H1 (cell line): ENCODE results near the gene CPXM1. TPM values are rescaled to one million over a fixed set of nuclear protein-coding genes. Genes with fewer than 3 reads are reported as not detected.

ENCODE experiments used
- CTCF ChIA-PET: fragments of 300-600 bp; sonication (Branson Sonifier 250); formaldehyde crosslinking; loops from one replicate; lab custom pipeline; 2021; ENCODE audit not compliant: partially characterized antibody; lab: Charles Lee
- POLR2A ChIA-PET: fragments of 300-600 bp; sonication (Branson Sonifier 250); formaldehyde crosslinking; loops from one replicate; lab custom pipeline; 2021; ENCODE audit warnings: inconsistent platforms; ENCODE audit not compliant: partially characterized antibody; lab: Charles Lee
- DNase-seq, 2 experiments: peaks; one replicate each; pipeline versions ENCODE4 v3.0.0 to v3.0.0-alpha.2; 2010 to 2022; ENCODE audit warnings: low spot score in 2 of 2, low read depth in 1 of 2, mixed read lengths in 1 of 2
- FAIRE-seq: peaks from 2 replicates; lab custom pipeline; 2011; peaks lifted over from hg19 to GRCh38; lab: Jason Lieb, UNC
- H2AFZ ChIP-seq: 2 replicates; pipeline ENCODE4 v1.8.1; 2012; ENCODE audit warnings: low read length, inconsistent platforms
- H2AK5ac ChIP-seq: 2 replicates; pipeline ENCODE4 v1.6.1; 2013; ENCODE audit warnings: low read depth, low read length
- H2BK120ac ChIP-seq: replicated peaks from 2 replicates; pipeline ENCODE3; 2013; ENCODE audit warnings: low read depth, low read length, inconsistent platforms
- H2BK12ac ChIP-seq: 2 replicates; pipeline ENCODE4 v1.6.1; 2013; ENCODE audit warnings: low read depth, low read length
- H2BK15ac ChIP-seq: 2 replicates; pipeline ENCODE4 v1.6.1; 2013; ENCODE audit warnings: low read length
- H2BK20ac ChIP-seq: 2 replicates; pipeline ENCODE4 v1.6.1; 2013; ENCODE audit warnings: low read length
- H2BK5ac ChIP-seq: 2 replicates; pipeline ENCODE4 v1.6.1; 2013; ENCODE audit warnings: low read depth, low read length
- H3K14ac ChIP-seq: 2 replicates; pipeline ENCODE4 v1.6.1; 2013; ENCODE audit warnings: inconsistent platforms; ENCODE audit not compliant: insufficient read length
- H3K18ac ChIP-seq: 2 replicates; pipeline ENCODE4 v1.6.1; 2013; ENCODE audit warnings: low read length; ENCODE audit errors: extremely low read depth
- H3K23ac ChIP-seq: 2 replicates; pipeline ENCODE4 v1.6.1; 2013; ENCODE audit warnings: inconsistent platforms; ENCODE audit not compliant: insufficient read length
- H3K23me2 ChIP-seq: 2 replicates; pipeline ENCODE4 v1.6.1; 2013; ENCODE audit warnings: low read depth, low read length
- H3K27ac ChIP-seq: 2 replicates; pipeline ENCODE4 v1.6.1; 2011; ENCODE audit warnings: low read depth, low read length, inconsistent platforms
- H3K27me3 ChIP-seq, 4 experiments: replicated peaks in 1 of 4; 1 replicate in 1 of 4; 2 replicates in 3 of 4; pipeline versions ENCODE4 v1.6.1 to v1.8.1; 2011 to 2013; ENCODE audit warnings: low read length in 3 of 4, mild to moderate bottlenecking in 3 of 4, inconsistent platforms in 2 of 4, mixed read lengths in 2 of 4, moderate library complexity in 1 of 4; ENCODE audit not compliant: control insufficient read depth in 3 of 4, insufficient read depth in 3 of 4; ENCODE audit errors: extremely low read depth in 1 of 4
- H3K36me3 ChIP-seq, 4 experiments: 2 replicates each; pipeline versions ENCODE4 v1.6.1 to v1.8.1; 2011 to 2013; ENCODE audit warnings: mild to moderate bottlenecking in 4 of 4, low read length in 3 of 4, moderate library complexity in 2 of 4, control low read depth in 1 of 4, inconsistent platforms in 1 of 4; ENCODE audit not compliant: insufficient read depth in 4 of 4, control insufficient read depth in 2 of 4
- H3K4ac ChIP-seq: replicated peaks from 2 replicates; pipeline ENCODE3; 2013; ENCODE audit warnings: low read length, low read depth, mixed read lengths, inconsistent platforms; ENCODE audit not compliant: insufficient read length
- H3K4me1 ChIP-seq, 4 experiments: replicated peaks in 1 of 4; 1 replicate in 1 of 4; 2 replicates in 3 of 4; pipeline versions ENCODE4 v1.6.1 to v1.8.1; 2011 to 2013; ENCODE audit warnings: low read length in 3 of 4, inconsistent platforms in 2 of 4, mixed read lengths in 1 of 4; ENCODE audit not compliant: insufficient read depth in 4 of 4, control insufficient read depth in 3 of 4
- H3K4me2 ChIP-seq, 2 experiments: 2 replicates each; pipeline versions ENCODE4 v1.6.1 to v1.8.1; 2011 to 2013; ENCODE audit warnings: low read depth in 2 of 2, low read length in 2 of 2, control low read depth in 1 of 2, inconsistent platforms in 1 of 2, mild to moderate bottlenecking in 1 of 2; ENCODE audit not compliant: insufficient read depth in 1 of 2
- H3K4me3 ChIP-seq, 4 experiments: fragments of 200-600, 300-600 bp in 1 of 4; sonication (generic), shearing (Covaris generic), sonication (Bioruptor Twin) in 1 of 4; 2 replicates each; pipeline versions ENCODE4 v1.5.1 to v1.8.1; 2011 to 2016; ENCODE audit warnings: low read length in 4 of 4, low read depth in 3 of 4, control low read depth in 2 of 4, inconsistent platforms in 2 of 4, mild to moderate bottlenecking in 2 of 4, mixed read lengths in 1 of 4, moderate library complexity in 1 of 4; ENCODE audit not compliant: insufficient read depth in 2 of 4; ENCODE audit errors: extremely low read depth in 1 of 4
- H3K56ac ChIP-seq: replicated peaks from 2 replicates; pipeline ENCODE3; 2013; ENCODE audit warnings: low read depth, mild to moderate bottlenecking, mixed read lengths, low read length, inconsistent platforms; ENCODE audit not compliant: insufficient read length
- H3K79me1 ChIP-seq: 2 replicates; pipeline ENCODE4 v1.6.1; 2013; ENCODE audit warnings: low read depth, low read length, control low read depth
- H3K79me2 ChIP-seq, 2 experiments: 2 replicates each; pipeline versions ENCODE4 v1.6.1 to v1.8.1; 2012 to 2013; ENCODE audit warnings: low read length in 2 of 2, mild to moderate bottlenecking in 2 of 2, inconsistent platforms in 1 of 2; ENCODE audit not compliant: insufficient read depth in 2 of 2, control insufficient read depth in 1 of 2
- H3K9ac ChIP-seq, 4 experiments: replicated peaks in 1 of 4; 1 replicate in 1 of 4; 2 replicates in 3 of 4; pipeline versions ENCODE4 v1.6.1 to v1.8.1; 2011 to 2013; ENCODE audit warnings: low read depth in 3 of 4, low read length in 3 of 4, control low read depth in 2 of 4, mild to moderate bottlenecking in 2 of 4, moderate library complexity in 2 of 4, inconsistent platforms in 1 of 4; ENCODE audit errors: extremely low read depth in 1 of 4
- H3K9me3 ChIP-seq, 2 experiments: 2 replicates each; pipeline versions ENCODE4 v1.6.1 to v1.8.1; 2012 to 2013; ENCODE audit warnings: mild to moderate bottlenecking in 2 of 2, moderate library complexity in 2 of 2, control low read depth in 1 of 2, inconsistent platforms in 1 of 2, low read depth in 1 of 2, low read length in 1 of 2, mixed read lengths in 1 of 2; ENCODE audit not compliant: insufficient read depth in 2 of 2
- H4K20me1 ChIP-seq, 2 experiments: replicated peaks in 1 of 2; 2 replicates each; pipeline versions ENCODE3 to v1.8.1; 2011 to 2013; ENCODE audit warnings: inconsistent platforms in 2 of 2, low read length in 2 of 2, mild to moderate bottlenecking in 1 of 2; ENCODE audit not compliant: insufficient read depth in 2 of 2, control insufficient read depth in 1 of 2
- H4K5ac ChIP-seq: 2 replicates; pipeline ENCODE4 v1.6.1; 2013; ENCODE audit warnings: low read length, low read depth, mixed read lengths, inconsistent platforms; ENCODE audit not compliant: insufficient read length
- H4K8ac ChIP-seq: 2 replicates; pipeline ENCODE4 v1.8.0; 2013; ENCODE audit warnings: mild to moderate bottlenecking, moderate library complexity, low read length, inconsistent platforms; ENCODE audit not compliant: insufficient read depth; ENCODE audit errors: extremely low read depth
- H4K91ac ChIP-seq: replicated peaks from 2 replicates; pipeline ENCODE3; 2013; ENCODE audit warnings: low read length, mixed read lengths, inconsistent platforms; ENCODE audit not compliant: insufficient read length
- SP1 ChIP-seq: IDR thresholded peaks from 2 replicates; pipeline ENCODE4 v1.6.1; 2011; ENCODE audit warnings: low read depth, low read length
- WGBS, 2 experiments: shearing (Covaris generic) in 1 of 2; methylation state at CpG; one replicate each; pipeline versions ENCODE4 v1.1.6 to v1.1.7; 2013 to 2015; ENCODE audit warnings: low lambda C conversion rate in 2 of 2, mixed read lengths in 2 of 2, inconsistent platforms in 1 of 2, low coverage in 1 of 2, missing lambda C conversion rate in 1 of 2; ENCODE audit not compliant: insufficient replicate concordance in 2 of 2, insufficient coverage in 1 of 2, insufficient read length in 1 of 2; ENCODE audit errors: extremely low coverage in 1 of 2, missing lambda C conversion rate in 1 of 2; 5-methylcytosine and 5-hydroxymethylcytosine counted together
- polyA plus RNA-seq, 7 experiments: library from polyadenylated mRNA; depleted of rRNA in 3 of 7; stranded (reverse) in 5 of 7; unstranded in 2 of 7; fragments of >200 nt in 5 of 7; fragments of 200-250 nt in 2 of 7; gene quantifications; 1 replicate in 5 of 7; 2 replicates in 1 of 7; 4 replicates in 1 of 7; pipeline versions ENCODE4 v1.2.1 to v1.2.3, GENCODE V29; 2011 to 2013; ENCODE audit warnings: missing spikeins in 2 of 7, mixed read lengths in 2 of 7
- total RNA-seq: library from RNA; stranded (reverse); fragmentation: NEBNext Ultra II Directional; extraction: Animal tissue kit (Norgen Biotek cat#: 25700); gene quantifications from 2 replicates; pipeline ENCODE4 v1.2.1, GENCODE V29; 2021
- TF ChIP-seq, protein P1 (sequence below), 3 experiments: IDR thresholded peaks; 1 replicate in 2 of 3; 2 replicates in 1 of 3; pipeline versions ENCODE4 v1.5.1 to v1.6.1; 2011; ENCODE audit warnings: low read length in 3 of 3, mild to moderate bottlenecking in 3 of 3, inconsistent platforms in 2 of 3, low read depth in 1 of 3, moderate library complexity in 1 of 3; ENCODE audit not compliant: insufficient read depth in 1 of 3; ENCODE audit errors: control extremely low read depth in 1 of 3

Gene CPXM1
- total and polyA plus RNA-seq, 2 of the 8 experiments (the other 6 are each of a cell fraction or from before 2014, with no cell fraction given): 31.3 to 81.9 TPM

DNA sequence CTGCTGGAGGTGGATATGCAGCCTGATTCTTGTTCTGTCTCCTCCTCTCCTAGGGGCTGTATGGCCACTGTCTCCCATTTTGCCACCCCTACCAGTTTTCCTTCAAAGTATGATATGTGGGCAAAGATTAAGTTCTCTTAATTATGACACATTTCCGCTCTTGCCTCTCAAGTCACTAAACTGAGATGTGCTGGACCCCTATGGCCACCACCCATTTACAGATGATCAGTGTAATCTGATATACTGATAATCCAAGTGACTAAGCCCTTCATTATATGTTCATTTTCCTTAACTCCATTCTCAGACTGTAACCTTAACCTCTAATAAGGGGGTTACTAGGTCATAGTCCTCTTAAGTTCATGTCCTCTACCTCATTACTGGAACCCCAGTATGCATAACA is 13.6 kb upstream of the CPXM1 start:
- H3K4me1 ChIP-seq: no peaks in the 10 kb centered on the region; a peak in 1 of 7 replicates
- TF ChIP-seq SP1: no peak
- TF ChIP-seq, protein P1, sequence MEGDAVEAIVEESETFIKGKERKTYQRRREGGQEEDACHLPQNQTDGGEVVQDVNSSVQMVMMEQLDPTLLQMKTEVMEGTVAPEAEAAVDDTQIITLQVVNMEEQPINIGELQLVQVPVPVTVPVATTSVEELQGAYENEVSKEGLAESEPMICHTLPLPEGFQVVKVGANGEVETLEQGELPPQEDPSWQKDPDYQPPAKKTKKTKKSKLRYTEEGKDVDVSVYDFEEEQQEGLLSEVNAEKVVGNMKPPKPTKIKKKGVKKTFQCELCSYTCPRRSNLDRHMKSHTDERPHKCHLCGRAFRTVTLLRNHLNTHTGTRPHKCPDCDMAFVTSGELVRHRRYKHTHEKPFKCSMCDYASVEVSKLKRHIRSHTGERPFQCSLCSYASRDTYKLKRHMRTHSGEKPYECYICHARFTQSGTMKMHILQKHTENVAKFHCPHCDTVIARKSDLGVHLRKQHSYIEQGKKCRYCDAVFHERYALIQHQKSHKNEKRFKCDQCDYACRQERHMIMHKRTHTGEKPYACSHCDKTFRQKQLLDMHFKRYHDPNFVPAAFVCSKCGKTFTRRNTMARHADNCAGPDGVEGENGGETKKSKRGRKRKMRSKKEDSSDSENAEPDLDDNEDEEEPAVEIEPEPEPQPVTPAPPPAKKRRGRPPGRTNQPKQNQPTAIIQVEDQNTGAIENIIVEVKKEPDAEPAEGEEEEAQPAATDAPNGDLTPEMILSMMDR (IDR thresholded peaks at IDR 0.05; ENCODE audit: control extremely low read depth in 1 of 3, insufficient read depth in 1 of 3, low read depth in 1 of 3, low read length in 3 of 3): no peak
- TF ChIP-seq, all 59 proteins: peak for 0
- Histone ChIP-seq H3K23ac (no peak overlapping the region), H4K5ac (no peak overlapping the region), H4K20me1 (no peaks in the 10 kb centered on the region), H3K27me3 (peaks cover 0 to 6% (median 2%) of the 10 kb centered on the region in 4 experiments; a peak in 3 of 7 replicates), H2BK120ac (no peak overlapping the region), H2AFZ (no peak overlapping the region), H2BK12ac (no peak overlapping the region), H3K14ac (no peak overlapping the region), H3K79me1 (no peaks in the 10 kb centered on the region), H4K8ac (no peak overlapping the region), H4K91ac (no peak overlapping the region), H3K56ac (no peak overlapping the region), H3K79me2 (no peaks in the 10 kb centered on the region), H2BK20ac (no peak overlapping the region), H3K36me3 (no peaks in the 10 kb centered on the region), H2BK15ac (no peak overlapping the region), H3K9me3 (0 out of 4 replicates have a peak, but pooled peaks cover 0 to 7% of the 10 kb centered on the region in 2 experiments), H2AK5ac (no peak overlapping the region), H3K18ac (no peak overlapping the region), H3K23me2 (no peaks in the 10 kb centered on the region), H3K27ac (no peak overlapping the region), H3K4me3 (no peak overlapping the region), H3K4ac (no peak overlapping the region), H3K4me2 (no peak overlapping the region), H2BK5ac (no peak overlapping the region), H3K9ac (no peak overlapping the region)
- CTCF ChIA-PET: interaction anchor here (0.6 to 1.4 kb wide), 6 partner anchors 11 to 241 kb away, joined by 3 to 6 read pairs (median 4); no protein-coding TSS in a partner anchor
- no peak for DNase-seq
- POLR2A ChIA-PET: no interaction called here
- 69% methylated on average over 1 of the region's 1 CpG; no CpG with 5 or more reads in 1 of the 2 experiments for WGBS, 2 experiments
- FAIRE-seq: no peak
